Measurements from ENCODE around the gene TEX51.

- TF ChIP-seq CTCF (IDR thresholded peaks at IDR 0.05; ENCODE audit: extremely low read depth in 1 of 2, insufficient read depth in 1 of 2, low read depth in 1 of 2, low read length in 2 of 2) (no peak), POLR2AphosphoS5 (IDR thresholded peaks at IDR 0.05; ENCODE audit: insufficient read depth, low read depth, low read length) (no peak), POLR2A (IDR thresholded peaks at IDR 0.05; ENCODE audit: low read depth, low read length) (no peak), JUN (IDR thresholded peaks at IDR 0.05; ENCODE audit: borderline replicate concordance, insufficient read depth, insufficient read length, low read depth) (no peak), EZH2 (IDR thresholded peaks at IDR 0.05; ENCODE audit: borderline replicate concordance, low read depth, low read length, severe bottlenecking) (no peak), MYC (IDR thresholded peaks at IDR 0.05; ENCODE audit: low read depth, low read length) (no peak)
Measured at GRCh38 chr2:126877041-126877440, 21.6 kb upstream of the TEX51 start.

Measured in endothelial cell of umbilical vein (primary cell).